Astrocyte (in vitro differentiated cells and primary cell): ENCODE results near the gene GON4L. TPM values are rescaled to one million over a fixed set of nuclear protein-coding genes. Genes with fewer than 3 reads are reported as not detected.

ENCODE experiments used
- DNase-seq: peaks from one replicate; pipeline ENCODE4 v3.0.0-alpha.2; 2010; ENCODE audit warnings: low read depth
- FAIRE-seq: peaks from 2 replicates; lab custom pipeline; 2011; peaks lifted over from hg19 to GRCh38; lab: Jason Lieb, UNC
- H2AFZ ChIP-seq: 2 replicates; pipeline ENCODE4 v1.6.0; 2012; ENCODE audit warnings: low read depth, low read length, inconsistent platforms
- H3K27ac ChIP-seq: 2 replicates; pipeline ENCODE4 v1.5.1; 2011; ENCODE audit warnings: low read depth, low read length, inconsistent platforms
- H3K27me3 ChIP-seq: 2 replicates; pipeline ENCODE4 v1.6.0; 2011; ENCODE audit warnings: low read length, inconsistent platforms; ENCODE audit not compliant: insufficient read depth
- H3K36me3 ChIP-seq: 2 replicates; pipeline ENCODE4 v1.5.1; 2011; ENCODE audit warnings: low read length, inconsistent platforms; ENCODE audit not compliant: insufficient read depth
- H3K4me1 ChIP-seq: 2 replicates; pipeline ENCODE4 v1.5.1; 2011; ENCODE audit warnings: low read length, inconsistent platforms; ENCODE audit not compliant: insufficient read depth
- H3K4me2 ChIP-seq: 2 replicates; pipeline ENCODE4 v1.6.0; 2012; ENCODE audit warnings: low read length, inconsistent platforms
- H3K4me3 ChIP-seq: 2 replicates; pipeline ENCODE4 v1.5.1; 2011; ENCODE audit warnings: low read depth, mild to moderate bottlenecking, low read length, inconsistent platforms; ENCODE audit not compliant: insufficient read depth
- H3K79me2 ChIP-seq: 2 replicates; pipeline ENCODE4 v1.6.0; 2012; ENCODE audit warnings: mild to moderate bottlenecking, low read length, inconsistent platforms; ENCODE audit not compliant: insufficient read depth
- H3K9ac ChIP-seq: 2 replicates; pipeline ENCODE4 v1.6.0; 2012; ENCODE audit warnings: mild to moderate bottlenecking, low read length, inconsistent platforms
- H3K9me3 ChIP-seq: 2 replicates; pipeline ENCODE4 v1.5.1; 2012; ENCODE audit warnings: low read depth, mild to moderate bottlenecking, low read length, inconsistent platforms; ENCODE audit not compliant: insufficient read depth
- H4K20me1 ChIP-seq: 2 replicates; pipeline ENCODE4 v1.6.0; 2012; ENCODE audit warnings: low read length, inconsistent platforms; ENCODE audit not compliant: insufficient read depth
- H3K27ac Mint-ChIP-seq: one replicate; pipeline ENCODE4 v1.8.0; 2021; ENCODE audit warnings: mild to moderate bottlenecking, mixed read lengths; ENCODE audit not compliant: unreplicated experiment
- H3K27me3 Mint-ChIP-seq: one replicate; pipeline ENCODE4 v1.8.0; 2021; ENCODE audit warnings: low read depth, mixed read lengths; ENCODE audit not compliant: unreplicated experiment
- H3K36me3 Mint-ChIP-seq: one replicate; pipeline ENCODE4 v1.8.0; 2021; ENCODE audit warnings: low read depth, mixed read lengths; ENCODE audit not compliant: unreplicated experiment
- H3K4me1 Mint-ChIP-seq: one replicate; pipeline ENCODE4 v1.8.0; 2021; ENCODE audit warnings: low read depth, mixed read lengths; ENCODE audit not compliant: unreplicated experiment
- H3K4me3 Mint-ChIP-seq: one replicate; pipeline ENCODE4 v1.8.0; 2021; ENCODE audit warnings: mild to moderate bottlenecking, moderate library complexity, mixed read lengths; ENCODE audit not compliant: unreplicated experiment
- H3K9me3 Mint-ChIP-seq: one replicate; pipeline ENCODE4 v1.8.0; 2021; ENCODE audit warnings: mild to moderate bottlenecking, mixed read lengths; ENCODE audit not compliant: unreplicated experiment
- EZH2 ChIP-seq: IDR thresholded peaks from 2 replicates; pipeline ENCODE4 v1.6.1; 2012; ENCODE audit warnings: mild to moderate bottlenecking, low read length, inconsistent platforms; ENCODE audit not compliant: insufficient read depth
- total RNA-seq: library from RNA; stranded (reverse); gene quantifications from 2 replicates; pipeline ENCODE4 v1.2.1, GENCODE V29; 2021
- TF ChIP-seq, protein P1 (sequence below): IDR thresholded peaks from 2 replicates; pipeline ENCODE4 v1.5.1; 2011; ENCODE audit warnings: low read depth, mild to moderate bottlenecking, inconsistent platforms, low read length, moderate library complexity; ENCODE audit not compliant: insufficient read depth

The GON4L gene
- total RNA-seq, 1 donor from 2014 or later: 52.8 TPM

GRCh38 chr1:155741908-155742307, 115.1 kb downstream of the GON4L start:
- Histone ChIP-seq H4K20me1 (peaks cover 5% of the 10 kb centered on the region), H3K27me3 (no peaks in the 10 kb centered on the region), H3K79me2 (no peaks in the 10 kb centered on the region), H3K36me3 (peaks cover 16% of the 10 kb centered on the region), H3K9ac (no peak overlapping the region), H3K9me3 (no peaks in the 10 kb centered on the region), H2AFZ (no peak overlapping the region), H3K4me3 (no peak overlapping the region), H3K4me1 (no peaks in the 10 kb centered on the region), H3K27ac (no peak overlapping the region), H3K4me2 (no peak overlapping the region)
- no peak for TF ChIP-seq EZH2
- TF ChIP-seq, protein P1, sequence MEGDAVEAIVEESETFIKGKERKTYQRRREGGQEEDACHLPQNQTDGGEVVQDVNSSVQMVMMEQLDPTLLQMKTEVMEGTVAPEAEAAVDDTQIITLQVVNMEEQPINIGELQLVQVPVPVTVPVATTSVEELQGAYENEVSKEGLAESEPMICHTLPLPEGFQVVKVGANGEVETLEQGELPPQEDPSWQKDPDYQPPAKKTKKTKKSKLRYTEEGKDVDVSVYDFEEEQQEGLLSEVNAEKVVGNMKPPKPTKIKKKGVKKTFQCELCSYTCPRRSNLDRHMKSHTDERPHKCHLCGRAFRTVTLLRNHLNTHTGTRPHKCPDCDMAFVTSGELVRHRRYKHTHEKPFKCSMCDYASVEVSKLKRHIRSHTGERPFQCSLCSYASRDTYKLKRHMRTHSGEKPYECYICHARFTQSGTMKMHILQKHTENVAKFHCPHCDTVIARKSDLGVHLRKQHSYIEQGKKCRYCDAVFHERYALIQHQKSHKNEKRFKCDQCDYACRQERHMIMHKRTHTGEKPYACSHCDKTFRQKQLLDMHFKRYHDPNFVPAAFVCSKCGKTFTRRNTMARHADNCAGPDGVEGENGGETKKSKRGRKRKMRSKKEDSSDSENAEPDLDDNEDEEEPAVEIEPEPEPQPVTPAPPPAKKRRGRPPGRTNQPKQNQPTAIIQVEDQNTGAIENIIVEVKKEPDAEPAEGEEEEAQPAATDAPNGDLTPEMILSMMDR: no peak
- peaks cover 4% of the 10 kb centered on the region for H3K36me3 Mint-ChIP-seq
- no peaks in the 10 kb centered on the region for H3K9me3 Mint-ChIP-seq
- FAIRE-seq (no peak), DNase-seq (no peak)
- H3K4me1 Mint-ChIP-seq: no peaks in the 10 kb centered on the region
- H3K27me3 Mint-ChIP-seq: no peaks in the 10 kb centered on the region
- no peak overlapping the region for H3K4me3 Mint-ChIP-seq
- H3K27ac Mint-ChIP-seq: no peak overlapping the region

DNA sequence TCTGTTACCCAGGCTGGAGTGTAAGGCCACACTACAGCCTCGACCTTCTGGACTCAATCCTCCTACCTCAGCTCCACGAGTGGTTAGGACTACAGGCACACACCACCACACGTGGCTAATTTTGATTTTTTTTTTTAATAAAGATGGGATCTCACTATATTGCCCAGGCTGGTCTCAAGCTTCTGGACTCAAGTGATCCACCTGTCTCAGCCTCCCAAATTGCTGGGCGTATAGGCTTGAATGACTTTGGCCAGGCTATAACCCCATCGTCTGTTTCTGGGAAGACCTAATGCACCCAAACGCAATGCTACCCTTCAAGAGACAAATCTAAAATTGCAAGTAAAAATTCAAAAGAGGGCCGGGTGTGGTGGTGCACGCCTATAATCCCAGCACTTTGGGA, 116.0 kb downstream of the GON4L start:
- Mint-ChIP-seq H3K27me3 (no peaks in the 10 kb centered on the region), H3K36me3 (peaks cover 9% of the 10 kb centered on the region), H3K27ac (no peak overlapping the region), H3K4me3 (no peak overlapping the region), H3K4me1 (no peaks in the 10 kb centered on the region), H3K9me3 (no peaks in the 10 kb centered on the region)
- Histone ChIP-seq H3K79me2 (no peaks in the 10 kb centered on the region), H2AFZ (no peak overlapping the region), H3K27ac (no peak overlapping the region), H3K4me1 (no peaks in the 10 kb centered on the region), H3K27me3 (no peaks in the 10 kb centered on the region), H3K9me3 (no peaks in the 10 kb centered on the region), H3K9ac (no peak overlapping the region), H3K4me3 (no peak overlapping the region), H3K36me3 (peaks cover 21% of the 10 kb centered on the region), H4K20me1 (peaks cover 5% of the 10 kb centered on the region), H3K4me2 (no peak overlapping the region)
- DNase-seq: no peak
- no peak for TF ChIP-seq EZH2
- TF ChIP-seq, protein P1: no peak
- no peak for FAIRE-seq

- no peak overlapping the region for H3K4me3 Mint-ChIP-seq
- Histone ChIP-seq H3K4me3 (no peak overlapping the region), H3K36me3 (peaks cover 32% of the 10 kb centered on the region), H3K9me3 (no peaks in the 10 kb centered on the region), H3K27ac (no peak overlapping the region), H3K4me2 (no peak overlapping the region), H2AFZ (no peak overlapping the region), H3K79me2 (no peaks in the 10 kb centered on the region), H3K27me3 (no peaks in the 10 kb centered on the region), H3K4me1 (no peaks in the 10 kb centered on the region), H4K20me1 (peaks cover 3% of the 10 kb centered on the region), H3K9ac (no peak overlapping the region)
- FAIRE-seq (peak; percentile 58), DNase-seq (peak; percentile 44)
- TF ChIP-seq EZH2: no peak
- TF ChIP-seq, protein P1: peak; percentile 79
- no peak overlapping the region for H3K27ac Mint-ChIP-seq
- no peaks in the 10 kb centered on the region for H3K27me3 Mint-ChIP-seq
- no peaks in the 10 kb centered on the region for H3K4me1 Mint-ChIP-seq
- H3K9me3 Mint-ChIP-seq: no peaks in the 10 kb centered on the region
- peaks cover 4% of the 10 kb centered on the region for H3K36me3 Mint-ChIP-seq
Measured at GRCh38 chr1:155729031-155729898, 127.7 kb downstream of the GON4L start.
